Caco-2 (cell line): ENCODE results near the gene ZDHHC20. TPM values are rescaled to one million over a fixed set of nuclear protein-coding genes. Genes with fewer than 3 reads are reported as not detected.

Experiments
- BruUV-seq: library from RNA; stranded (reverse); fragments of 400-500 nt; replicated peaks from 2 replicates; lab custom pipeline; 2021; lab: Mats Ljungman, UMichigan
- CTCF ChIA-PET: fragments of 300-600 bp; sonication (Branson Sonifier 250); formaldehyde crosslinking; loops from one replicate; lab custom pipeline; 2022; ENCODE audit warnings: antibody characterized with exemption; lab: Charles Lee
- POLR2A ChIA-PET: fragments of 300-600 bp; sonication (Branson Sonifier 250); formaldehyde crosslinking; loops from one replicate; lab custom pipeline; 2022; ENCODE audit warnings: antibody characterized with exemption; lab: Charles Lee
- DNase-seq, 2 experiments: peaks; one replicate each; pipeline versions ENCODE4 v3.0.0 to v3.0.0-alpha.2; 2020 to 2022
- H3K27me3 ChIP-seq: replicated peaks from 2 replicates; pipeline ENCODE4 v1.6.0; 2011; ENCODE audit warnings: low read length; ENCODE audit not compliant: control insufficient read depth, insufficient read depth
- H3K36me3 ChIP-seq: 2 replicates; pipeline ENCODE4 v1.5.1; 2011; ENCODE audit warnings: low read length; ENCODE audit not compliant: control insufficient read depth, insufficient read depth
- H3K4me1 ChIP-seq: fragments of 250-450 bp; sonication (Bioruptor Pico); 2 replicates; pipeline ENCODE4 v1.5.1; 2020; ENCODE audit warnings: mild to moderate bottlenecking
- H3K4me3 ChIP-seq: 2 replicates; pipeline ENCODE4 v1.5.1; 2011; ENCODE audit warnings: low read depth, mild to moderate bottlenecking, control low read depth, low read length
- H3K9me3 ChIP-seq: fragments of 250-450 bp; sonication (Bioruptor Pico); 2 replicates; pipeline ENCODE4 v1.5.1; 2020; ENCODE audit warnings: mild to moderate bottlenecking, moderate library complexity
- H3K27ac Mint-ChIP-seq: one replicate; pipeline ENCODE4 v1.8.0; 2022; ENCODE audit warnings: mixed read lengths; ENCODE audit not compliant: unreplicated experiment
- H3K27me3 Mint-ChIP-seq: one replicate; pipeline ENCODE4 v1.8.0; 2022; ENCODE audit warnings: mixed read lengths; ENCODE audit not compliant: insufficient read depth, unreplicated experiment
- H3K36me3 Mint-ChIP-seq: one replicate; pipeline ENCODE4 v1.8.0; 2022; ENCODE audit warnings: mild to moderate bottlenecking, mixed read lengths; ENCODE audit not compliant: insufficient read depth, unreplicated experiment
- H3K4me1 Mint-ChIP-seq: one replicate; pipeline ENCODE4 v1.8.0; 2022; ENCODE audit warnings: low read depth, mixed read lengths; ENCODE audit not compliant: unreplicated experiment
- H3K4me3 Mint-ChIP-seq: one replicate; pipeline ENCODE4 v1.8.0; 2022; ENCODE audit warnings: mild to moderate bottlenecking, moderate library complexity, mixed read lengths; ENCODE audit not compliant: unreplicated experiment
- H3K9me3 Mint-ChIP-seq: one replicate; pipeline ENCODE4 v1.8.0; 2022; ENCODE audit warnings: mixed read lengths; ENCODE audit not compliant: unreplicated experiment
- CTCF ChIP-seq, 2 experiments: fragments of 200-600 bp in 1 of 2; IDR thresholded peaks; 1 replicate in 1 of 2; 2 replicates in 1 of 2; pipeline versions ENCODE4 v1.5.1 to v1.8.0; 2011 to 2022; ENCODE audit warnings: antibody characterized with exemption in 1 of 2, control low read depth in 1 of 2, inconsistent platforms in 1 of 2, low read depth in 1 of 2, low read length in 1 of 2, mild to moderate bottlenecking in 1 of 2, moderate library complexity in 1 of 2; ENCODE audit not compliant: insufficient read depth in 1 of 2, severe bottlenecking in 1 of 2, unreplicated experiment in 1 of 2
- intact Hi-C: fragments of 100-400 bp; cut with micrococcal nuclease; formaldehyde crosslinking; loops from one replicate; pipeline ENCODE4 v1.10.0; 2022; ENCODE audit not compliant: unreplicated experiment
- total RNA-seq: library from RNA; stranded (reverse); gene quantifications from 2 replicates; pipeline ENCODE4 v1.2.3, GENCODE V29; 2022

ZDHHC20 gene
- total RNA-seq, 1 experiment from 2014 or later = 87.9 TPM

DNA sequence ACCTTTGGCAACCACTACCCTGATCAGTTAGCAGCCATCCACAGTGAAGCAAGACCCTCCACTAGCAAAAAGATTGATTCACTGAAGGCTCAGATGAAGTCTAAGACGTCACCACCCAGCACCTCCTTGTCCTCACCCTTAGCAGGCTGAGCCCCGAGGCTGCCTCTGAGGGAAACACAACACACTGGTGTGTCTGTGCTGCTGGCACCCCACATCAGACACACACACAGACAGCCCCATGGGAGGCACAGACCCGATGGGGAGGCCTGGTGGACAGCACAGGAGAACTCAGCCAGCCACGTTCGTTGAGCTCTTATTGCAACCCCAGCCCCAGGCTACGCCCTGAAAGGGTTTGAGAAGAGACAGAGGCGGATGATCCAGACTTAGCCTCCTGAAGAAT lies 94.7 kb downstream of the ZDHHC20 start:
- H3K4me1 ChIP-seq = no peaks in the 10 kb centered on the region
- BruUV-seq = no TSS peak
- H3K4me3 ChIP-seq = no peak overlapping the region
- CTCF ChIA-PET = no interaction called here
- POLR2A ChIA-PET = no interaction called here
- Mint-ChIP-seq H3K27ac (no peak overlapping the region), H3K36me3 (no peaks in the 10 kb centered on the region), H3K27me3 (peaks cover 4% of the 10 kb centered on the region), H3K4me3 (no peak overlapping the region), H3K4me1 (no peaks in the 10 kb centered on the region), H3K9me3 (no peaks in the 10 kb centered on the region)
- no peaks in the 10 kb centered on the region for H3K36me3 ChIP-seq
- H3K9me3 ChIP-seq = peaks cover 2% of the 10 kb centered on the region; the same call in 1 of the 2 replicates
- no peak for TF ChIP-seq CTCF (IDR thresholded peaks at IDR 0.05; ENCODE audit: insufficient read depth in 1 of 2, low read depth in 1 of 2, low read length in 1 of 2, severe bottlenecking in 1 of 2, unreplicated experiment in 1 of 2)
- DNase-seq = no peak
- intact Hi-C loops = no loop called here
- H3K27me3 ChIP-seq = no peaks in the 10 kb centered on the region

DNA sequence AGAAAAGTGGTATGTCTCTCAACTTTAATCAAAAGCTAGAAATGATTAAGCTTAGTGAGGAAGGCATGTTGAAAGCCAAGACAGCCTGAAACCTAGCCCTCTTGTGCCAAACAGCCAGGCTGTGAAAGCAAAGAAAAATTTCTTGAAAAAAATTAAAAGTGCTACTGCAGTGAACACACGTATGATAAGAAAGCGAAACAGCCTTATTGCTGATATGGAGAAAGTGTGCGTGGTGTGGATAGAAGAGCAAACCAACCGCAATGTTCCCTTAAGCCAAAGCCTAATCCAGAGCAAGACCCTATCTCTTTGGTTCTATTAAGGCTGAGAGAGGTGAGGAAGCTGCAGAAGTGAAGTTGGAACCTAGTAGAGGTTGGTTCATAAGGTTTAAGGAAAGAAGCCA lies 96.4 kb downstream of the ZDHHC20 start:
- H3K27me3 ChIP-seq = no peaks in the 10 kb centered on the region
- Mint-ChIP-seq H3K9me3 (no peaks in the 10 kb centered on the region), H3K4me3 (no peak overlapping the region), H3K27me3 (peaks cover 5% of the 10 kb centered on the region), H3K4me1 (no peaks in the 10 kb centered on the region), H3K36me3 (no peaks in the 10 kb centered on the region), H3K27ac (no peak overlapping the region)
- no peak for DNase-seq
- H3K4me1 ChIP-seq = no peaks in the 10 kb centered on the region
- ChIA-PET POLR2A (no interaction called here), CTCF (interaction anchor here (0.5 kb wide), 1 partner anchor 109 kb away, joined by 4 read pairs; no protein-coding TSS in a partner anchor)
- intact Hi-C loops = no loop called here
- H3K4me3 ChIP-seq = no peak overlapping the region
- TF ChIP-seq CTCF (IDR thresholded peaks at IDR 0.05; ENCODE audit: insufficient read depth in 1 of 2, low read depth in 1 of 2, low read length in 1 of 2, severe bottlenecking in 1 of 2, unreplicated experiment in 1 of 2) = no peak
- BruUV-seq = no TSS peak
- no peaks in the 10 kb centered on the region for H3K36me3 ChIP-seq
- H3K9me3 ChIP-seq = peaks cover 2% of the 10 kb centered on the region; the same call in 1 of the 2 replicates

- BruUV-seq = no TSS peak
- Mint-ChIP-seq H3K27ac (no peak overlapping the region), H3K9me3 (no peaks in the 10 kb centered on the region), H3K36me3 (no peaks in the 10 kb centered on the region), H3K4me1 (no peaks in the 10 kb centered on the region), H3K27me3 (peaks cover 7% of the 10 kb centered on the region), H3K4me3 (no peak overlapping the region)
- CTCF ChIA-PET = no interaction called here
- no peaks in the 10 kb centered on the region for H3K36me3 ChIP-seq
- no peak for TF ChIP-seq CTCF (IDR thresholded peaks at IDR 0.05; ENCODE audit: insufficient read depth in 1 of 2, low read depth in 1 of 2, low read length in 1 of 2, severe bottlenecking in 1 of 2, unreplicated experiment in 1 of 2)
- no peak for DNase-seq
- no peaks in the 10 kb centered on the region for H3K4me1 ChIP-seq
- H3K4me3 ChIP-seq = no peak overlapping the region
- peaks cover 2% of the 10 kb centered on the region; the same call in 1 of the 2 replicates for H3K9me3 ChIP-seq
- POLR2A ChIA-PET = interaction anchor here (0.6 kb wide), 1 partner anchor 1996 kb away, joined by 3 read pairs; no protein-coding TSS in a partner anchor
- intact Hi-C loops = no loop called here
- H3K27me3 ChIP-seq = no peaks in the 10 kb centered on the region
Observed at GRCh38 chr13:21361706-21362105, 97.4 kb downstream of the ZDHHC20 start.
